ENCODE data around the gene ZRANB3.

GRCh38 chr2:135187270-135187669, 343.7 kb downstream of the ZRANB3 start:
- TF ChIP-seq TAF1 (IDR thresholded peaks at IDR 0.05; ENCODE audit: borderline replicate concordance, insufficient read depth, low read length), result no peak
- no peak for TF ChIP-seq SIN3A (IDR thresholded peaks at IDR 0.05; ENCODE audit: borderline replicate concordance, insufficient read depth, low read length)
- no peak for TF ChIP-seq REST (IDR thresholded peaks at IDR 0.05; ENCODE audit: insufficient read depth in 1 of 2, low read depth in 2 of 2, low read length in 2 of 2)
- TF ChIP-seq POLR2AphosphoS5 (IDR thresholded peaks at IDR 0.05; ENCODE audit: low read depth, low read length), result no peak
- no peak for TF ChIP-seq FOXP2 (optimal IDR thresholded peaks at IDR 0.05; ENCODE audit: borderline replicate concordance, extremely low read depth, extremely low read length, insufficient read depth)

Measured in PFSK-1 (cell line).